Stimulated activated CD8-positive, alpha-beta memory T cell treated with anti-CD3 and anti-CD28 coated beads, Interleukin-2, amount 100 ng/mL, for 1 hour (primary cell): Measurements from ENCODE around the gene GPATCH1.
A peak's percentile ranks its signal among the peaks of the same experiment; 100 is the strongest.
"Not testable (repeated sequence)": the region's sequence is repeated elsewhere in the genome, so short reads cannot be mapped to it uniquely, and the experiment has no call there.

Experiments
- DNase-seq, 2 donors: peaks; one replicate each; pipeline ENCODE4 v3.0.0-alpha.2; 2020; ENCODE audit warnings: low read depth in 2 of 2

The GPATCH1 gene

DNA sequence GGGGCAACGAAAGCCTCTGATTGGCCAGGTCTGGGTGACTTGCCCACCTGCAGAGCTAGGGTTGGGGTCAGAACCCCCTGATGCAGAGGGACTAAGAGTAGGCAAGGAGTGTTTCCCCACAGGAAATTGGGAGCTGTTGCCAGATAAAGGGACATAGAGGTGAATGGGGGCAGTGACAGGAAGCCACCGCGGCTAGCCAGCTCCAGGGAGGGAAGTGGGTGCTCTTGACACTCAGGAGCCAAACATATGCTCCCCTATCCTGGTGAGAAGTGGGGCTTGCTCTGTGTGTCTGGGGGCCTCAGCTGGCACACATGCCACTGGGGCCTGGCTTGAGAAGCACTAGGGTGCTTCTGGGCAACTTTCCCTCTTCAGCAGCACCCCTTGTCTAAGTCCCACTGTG lies 76.9 kb downstream of the GPATCH1 start:
- no peak for DNase-seq

- no peak for DNase-seq
These were observed 77.4 kb downstream of the GPATCH1 start for GRCh38 chr19:33158365-33158764.

GRCh38 chr19:33159149-33159548 lies 78.2 kb downstream of the GPATCH1 start:
- DNase-seq = no peak

DNA sequence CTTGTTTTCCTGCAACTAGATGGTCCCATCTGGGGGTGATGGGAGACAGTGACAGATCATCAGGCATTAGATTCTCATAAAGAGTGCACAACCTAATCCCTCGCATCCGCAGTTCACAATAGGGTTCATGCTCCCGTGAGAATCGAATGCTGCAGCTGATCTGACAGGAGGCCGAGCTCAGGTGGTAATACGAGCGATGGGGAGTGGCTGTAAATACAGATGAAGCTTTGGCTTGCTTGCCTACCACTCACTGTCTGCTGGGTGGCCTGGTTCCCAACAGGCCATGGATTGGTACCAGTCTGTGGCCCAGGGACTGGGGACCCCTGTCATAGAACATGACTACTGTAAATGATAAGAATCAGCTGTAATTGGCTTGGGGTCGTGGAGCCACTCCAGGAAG lies 78.9 kb downstream of the GPATCH1 start:
- no peak for DNase-seq

DNA sequence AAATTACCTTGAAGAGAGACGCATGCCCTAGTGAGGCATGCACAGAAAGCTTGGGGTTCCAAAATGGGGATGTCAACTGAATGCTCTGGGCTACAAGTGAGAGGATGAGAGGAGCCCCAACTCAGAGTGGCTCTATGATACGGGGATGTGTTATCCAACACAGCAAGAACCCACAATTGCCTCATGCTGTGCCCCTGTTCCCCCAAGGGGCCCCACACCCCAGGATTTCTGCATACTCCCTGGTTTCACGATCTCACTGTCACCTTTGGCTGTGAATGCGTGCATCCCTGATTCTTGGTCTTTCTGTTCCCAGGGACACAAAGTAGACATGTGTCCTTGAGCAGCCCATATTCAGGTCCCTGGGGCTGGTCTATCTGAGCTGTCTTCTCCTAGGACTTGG lies 80.2 kb downstream of the GPATCH1 start:
- no peak for DNase-seq

DNA sequence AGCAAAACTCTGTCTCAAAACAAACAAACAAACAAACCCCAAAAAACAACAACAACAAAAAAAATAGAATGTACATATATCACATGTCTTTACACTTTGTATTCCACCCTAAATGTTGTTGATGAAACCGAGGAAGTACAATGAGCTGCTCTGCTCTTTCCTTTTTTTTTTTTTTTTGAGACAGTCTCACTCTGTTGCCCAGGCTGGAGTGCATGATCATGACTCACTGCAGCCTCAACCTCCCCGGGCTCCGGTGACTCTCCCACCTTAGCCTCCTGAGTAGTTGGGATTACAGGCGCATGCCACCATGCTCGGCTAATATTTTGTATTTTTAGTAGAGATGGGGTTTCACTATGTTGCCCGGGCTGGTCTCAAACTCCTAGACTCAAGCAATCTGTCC lies 82.5 kb downstream of the GPATCH1 start:
- no peak for DNase-seq

DNA sequence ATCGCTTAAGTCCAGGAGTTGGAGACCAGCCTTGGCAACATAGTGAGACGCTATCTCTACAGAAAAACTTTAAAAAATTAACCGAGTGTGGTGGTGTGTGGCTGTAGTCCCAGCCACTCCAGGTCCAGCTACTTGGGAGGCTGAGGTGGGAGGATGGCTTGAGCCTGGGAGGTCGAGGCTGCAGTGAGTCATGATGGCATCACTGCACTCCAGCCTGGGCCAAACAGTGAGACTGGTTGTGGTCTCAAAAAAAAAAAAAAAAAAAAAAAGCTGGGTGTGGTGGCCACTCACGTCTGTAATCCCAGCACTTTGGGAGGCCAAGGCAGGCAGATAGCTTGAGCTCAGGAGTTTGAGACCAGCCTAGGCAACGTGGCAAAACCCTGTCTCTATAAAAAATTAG lies 85.1 kb downstream of the GPATCH1 start:
- not testable (repeated sequence) for DNase-seq

- no peak for DNase-seq
These were observed 86.5 kb downstream of the GPATCH1 start for GRCh38 chr19:33167438-33167837.

DNA sequence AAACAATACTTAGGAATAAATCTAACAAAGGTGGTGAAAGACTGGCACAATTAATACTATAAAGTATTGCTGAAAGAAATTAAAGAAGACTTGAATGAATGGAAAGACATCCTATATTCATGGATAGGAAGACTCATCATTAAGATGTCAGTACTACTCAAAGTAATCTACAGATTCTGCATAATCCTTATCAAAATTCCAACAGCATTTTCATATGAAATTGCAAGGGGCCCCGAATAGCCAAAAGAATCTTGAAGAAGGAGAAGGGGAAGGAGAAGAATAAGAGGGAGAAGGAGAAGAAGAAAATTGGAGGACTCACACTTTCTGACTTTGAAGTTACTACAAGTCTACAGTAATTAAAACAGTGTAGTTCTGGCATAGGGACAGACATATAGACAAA lies 87.5 kb downstream of the GPATCH1 start:
- DNase-seq = no peak

GRCh38 chr19:33171222-33171795 lies 90.3 kb downstream of the GPATCH1 start:
- no peak for DNase-seq

- no peak for DNase-seq
These were observed 91.0 kb downstream of the GPATCH1 start for GRCh38 chr19:33171916-33172359.

GRCh38 chr19:33174186-33174585 lies 93.2 kb downstream of the GPATCH1 start:
- no peak for DNase-seq

- no peak for DNase-seq
These were observed 94.3 kb downstream of the GPATCH1 start for GRCh38 chr19:33175156-33175782.

- DNase-seq = peak; percentile 4 to 9
These were observed 95.1 kb downstream of the GPATCH1 start for GRCh38 chr19:33175886-33176669.

DNA sequence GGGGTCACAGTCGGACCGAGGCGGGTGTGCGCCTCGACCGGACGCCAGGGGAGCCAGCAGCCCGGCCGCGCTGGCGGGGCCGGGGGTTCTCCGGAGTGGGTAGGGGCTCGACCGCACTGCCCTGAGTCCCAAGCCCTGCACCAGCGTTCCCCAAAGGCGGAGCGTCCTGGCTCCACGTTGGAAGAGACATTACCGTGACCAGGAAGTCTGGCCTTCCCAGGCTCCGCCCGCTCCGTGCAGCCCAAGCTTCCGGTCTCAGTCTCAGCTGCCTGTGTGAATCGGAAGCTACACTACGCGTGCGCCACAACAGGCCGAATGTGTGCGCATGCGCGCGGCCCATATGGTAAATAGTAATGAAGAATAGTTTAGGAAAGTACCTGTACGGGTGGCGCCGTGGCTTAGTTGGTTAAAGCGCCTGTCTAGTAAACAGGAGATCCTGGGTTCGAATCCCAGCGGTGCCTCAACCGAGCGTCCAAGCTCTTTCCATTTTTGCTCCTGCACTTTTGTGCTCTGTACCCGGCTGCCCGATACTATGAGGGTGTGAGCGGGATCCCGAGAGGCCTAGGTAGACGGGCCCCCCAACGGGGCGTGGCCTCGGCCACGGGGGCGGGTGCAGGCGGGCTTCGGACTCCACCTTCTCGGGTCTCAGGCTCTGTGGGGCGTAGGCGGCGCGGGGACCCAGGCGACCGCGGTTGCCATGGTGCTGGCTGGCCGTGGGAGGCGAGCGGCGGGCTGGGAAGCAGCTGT lies 95.9 kb downstream of the GPATCH1 start:
- peak; percentile 88 to 95 for DNase-seq

- peak in 1 of 2 donors; percentile 63 for DNase-seq
These were observed 96.5 kb downstream of the GPATCH1 start for GRCh38 chr19:33177417-33177979.
